SK-N-SH (cell line): Measurements from ENCODE around the gene SPINK6. TPM values are rescaled to one million over a fixed set of nuclear protein-coding genes. Genes with fewer than 3 reads are reported as not detected.

Source experiments
- CTCF ChIA-PET: fragments of 300-600, 350-600 bp; formaldehyde crosslinking; extraction: SDS; loops from one replicate; lab custom pipeline; 2021; lab: Yijun Ruan, JAX
- POLR2A ChIA-PET: fragments of 350-600 bp; sonication (Branson Sonifier 250); formaldehyde crosslinking; extraction: SDS; loops from one replicate; lab custom pipeline; 2020; ENCODE audit warnings: antibody characterized with exemption, inconsistent platforms; lab: Yijun Ruan, JAX
- DNase-seq: peaks from one replicate; pipeline ENCODE4 v3.0.0; 2012
- H2AFZ ChIP-seq: fragments of 200-600 bp; sonication (generic); 2 replicates; pipeline ENCODE4 v1.8.1; 2016; ENCODE audit warnings: antibody characterized with exemption, mild to moderate bottlenecking, low read depth
- H3F3A ChIP-seq: fragments of 200-600 bp; sonication (generic); replicated peaks from 2 replicates; pipeline ENCODE3; 2016; ENCODE audit warnings: antibody characterized with exemption, mild to moderate bottlenecking; ENCODE audit not compliant: insufficient read depth
- H3K27ac ChIP-seq, 2 experiments: fragments of 200-500 bp in 1 of 2; fragments of 200-600 bp in 1 of 2; sonication (Bioruptor generic) in 1 of 2; sonication (generic), shearing (Covaris generic) in 1 of 2; 2 replicates each; pipeline versions ENCODE4 v1.5.1 to v1.6.1; 2014 to 2016; ENCODE audit warnings: low read depth in 2 of 2, inconsistent platforms in 1 of 2, low read length in 1 of 2, mild to moderate bottlenecking in 1 of 2, mixed read lengths in 1 of 2
- H3K27me3 ChIP-seq: fragments of 200-600 bp; sonication (generic), shearing (Covaris generic); 2 replicates; pipeline ENCODE4 v1.6.1; 2016; ENCODE audit warnings: mixed run types; ENCODE audit not compliant: insufficient read depth
- H3K36me3 ChIP-seq, 2 experiments: fragments of 200-500 bp in 1 of 2; fragments of 200-600 bp in 1 of 2; sonication (Bioruptor generic) in 1 of 2; sonication (generic) in 1 of 2; replicated peaks in 1 of 2; 2 replicates each; pipeline versions ENCODE3 to v1.5.1; 2014 to 2016; ENCODE audit warnings: low read length in 1 of 2, mild to moderate bottlenecking in 1 of 2; ENCODE audit not compliant: insufficient read depth in 2 of 2, control insufficient read depth in 1 of 2
- H3K4me1 ChIP-seq, 2 experiments: fragments of 200-500 bp in 1 of 2; fragments of 200-600 bp in 1 of 2; sonication (Bioruptor generic) in 1 of 2; sonication (generic), shearing (Covaris generic) in 1 of 2; 2 replicates each; pipeline versions ENCODE4 v1.5.1 to v1.6.1; 2014 to 2016; ENCODE audit warnings: low read depth in 1 of 2, low read length in 1 of 2, mixed run types in 1 of 2; ENCODE audit not compliant: insufficient read depth in 2 of 2, control insufficient read depth in 1 of 2
- H3K4me2 ChIP-seq: fragments of 200-600 bp; sonication (generic), shearing (Covaris generic); 2 replicates; pipeline ENCODE4 v1.6.1; 2017; ENCODE audit warnings: mixed run types
- H3K4me3 ChIP-seq, 2 experiments: fragments of 200-500 bp in 1 of 2; fragments of 200-600 bp in 1 of 2; sonication (Bioruptor generic) in 1 of 2; sonication (generic), shearing (Covaris generic) in 1 of 2; 2 replicates each; pipeline versions ENCODE4 v1.5.1 to v1.8.1; 2014 to 2016; ENCODE audit warnings: low read depth in 2 of 2, inconsistent platforms in 1 of 2, low read length in 1 of 2, mild to moderate bottlenecking in 1 of 2, mixed read lengths in 1 of 2, moderate library complexity in 1 of 2
- H3K79me2 ChIP-seq: fragments of 200-600 bp; sonication (generic); 2 replicates; pipeline ENCODE4 v1.8.1; 2017; ENCODE audit warnings: mild to moderate bottlenecking; ENCODE audit not compliant: insufficient read depth
- H3K9ac ChIP-seq: fragments of 200-600 bp; sonication (generic); 2 replicates; pipeline ENCODE4 v1.6.1; 2017; ENCODE audit warnings: mixed run types
- H3K9me2 ChIP-seq: fragments of 200-600 bp; sonication (generic); 2 replicates; pipeline ENCODE4 v1.6.1; 2017; ENCODE audit warnings: mixed run types
- H3K9me3 ChIP-seq: fragments of 200-600 bp; sonication (generic); 2 replicates; pipeline ENCODE4 v1.6.1; 2017; ENCODE audit warnings: mixed run types, mild to moderate bottlenecking, moderate library complexity
- H4K20me1 ChIP-seq: fragments of 200-600 bp; sonication (generic); 2 replicates; pipeline ENCODE4 v1.6.1; 2017; ENCODE audit warnings: mild to moderate bottlenecking, mixed run types; ENCODE audit not compliant: insufficient read depth
- CHD2 ChIP-seq: fragments of 150-350 bp; IDR thresholded peaks from 2 replicates; pipeline ENCODE4 v1.6.1; 2018; ENCODE audit warnings: low read length; ENCODE audit not compliant: partially characterized antibody
- CTCF ChIP-seq: fragments of 200-600 bp; sonication (generic); IDR thresholded peaks from 2 replicates; pipeline ENCODE4 v1.6.1; 2017; ENCODE audit warnings: antibody characterized with exemption, mild to moderate bottlenecking, moderate library complexity
- EP300 ChIP-seq, 2 experiments: IDR thresholded peaks; 2 replicates each; pipeline versions ENCODE4 v1.4.0 to v1.6.1; 2012; ENCODE audit warnings: borderline replicate concordance in 1 of 2, low read depth in 1 of 2, low read length in 1 of 2
- GABPA ChIP-seq: IDR thresholded peaks from 2 replicates; pipeline ENCODE4 v1.4.0; 2012; ENCODE audit warnings: low read depth, mild to moderate bottlenecking
- GATA2 ChIP-seq: sonication (generic); formaldehyde crosslinking; IDR thresholded peaks from 2 replicates; pipeline ENCODE4 v1.5.0; 2020; ENCODE audit warnings: mild to moderate bottlenecking, missing genetic modification reagents
- MEF2A ChIP-seq: IDR thresholded peaks from 2 replicates; pipeline ENCODE4 v1.4.0; 2012; ENCODE audit warnings: low read depth, borderline replicate concordance
- PBX3 ChIP-seq: IDR thresholded peaks from 2 replicates; pipeline ENCODE4; 2012
- POLR2AphosphoS5 ChIP-seq: IDR thresholded peaks from 2 replicates; pipeline ENCODE4 v1.6.1; 2012; ENCODE audit warnings: low read depth, low read length
- RAD21 ChIP-seq: IDR thresholded peaks from 2 replicates; pipeline ENCODE4 v1.6.1; 2012; ENCODE audit warnings: mild to moderate bottlenecking, low read length
- RFX5 ChIP-seq: IDR thresholded peaks from 2 replicates; pipeline ENCODE4 v1.6.1; 2012; ENCODE audit warnings: mild to moderate bottlenecking, improper control_type of control experiment, low read length
- SMC3 ChIP-seq: IDR thresholded peaks from 2 replicates; pipeline ENCODE4 v1.6.1; 2012; ENCODE audit warnings: low read depth, low read length, improper control_type of control experiment
- TAF1 ChIP-seq: IDR thresholded peaks from 2 replicates; pipeline ENCODE4 v1.6.1; 2012; ENCODE audit warnings: low read depth, mild to moderate bottlenecking, low read length, moderate library complexity, borderline replicate concordance
- USF2 ChIP-seq: fragments of 150-350 bp; IDR thresholded peaks from 2 replicates; pipeline ENCODE4 v1.6.1; 2017; ENCODE audit warnings: antibody characterized with exemption, low read length, low read depth, borderline replicate concordance
- WGBS: methylation state at CpG from one replicate; pipeline ENCODE4 v1.1.6; 2017; ENCODE audit warnings: low lambda C conversion rate; 5-methylcytosine and 5-hydroxymethylcytosine counted together
- polyA plus RNA-seq, 3 experiments: library from polyadenylated mRNA; depleted of rRNA; stranded (reverse); fragments of >200 nt; gene quantifications; 2 replicates each; pipeline ENCODE4 v1.2.3, GENCODE V29; 2012
- TF ChIP-seq, protein P1 (sequence below): IDR thresholded peaks from 2 replicates; pipeline ENCODE4 v1.4.0; 2012; ENCODE audit warnings: low read depth, borderline replicate concordance
- TF ChIP-seq, protein P2 (sequence below): fragments of 150-350 bp; IDR thresholded peaks from 2 replicates; pipeline ENCODE4 v1.6.1; 2016; ENCODE audit warnings: mild to moderate bottlenecking, low read depth, low read length
- TF ChIP-seq, protein P3 (sequence below): IDR thresholded peaks from 2 replicates; pipeline ENCODE4 v1.4.0; 2012; ENCODE audit warnings: low read depth, borderline replicate concordance

The SPINK6 gene
- polyA plus RNA-seq, 1 of the 3 experiments (the other 2 are of a cell fraction) = not detected

DNA sequence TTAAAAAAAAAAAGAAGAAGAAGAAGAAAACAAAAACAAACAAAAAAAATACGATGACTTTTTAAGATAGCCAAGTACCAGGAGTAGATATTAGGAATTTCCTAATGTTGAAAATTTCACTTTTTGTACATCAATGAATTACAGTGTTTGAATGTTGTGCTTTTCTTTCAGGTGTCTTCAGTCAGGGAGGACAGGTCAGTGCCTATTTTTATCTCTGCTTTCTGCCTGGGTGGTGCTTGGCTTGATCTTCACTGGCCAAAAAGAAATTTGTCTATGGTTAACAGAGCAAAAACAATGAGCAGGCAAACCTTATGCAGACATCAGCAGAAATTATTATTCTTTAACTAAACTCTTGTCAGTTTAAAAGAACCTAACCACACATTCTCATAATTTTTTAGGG, 3.0 kb downstream of the SPINK6 start:
- DNase-seq = no peak
- Histone ChIP-seq H3K36me3 (no peaks in the 10 kb centered on the region), H2AFZ (no peak overlapping the region), H3K27me3 (no peaks in the 10 kb centered on the region), H3F3A (no peaks in the 10 kb centered on the region), H3K4me2 (no peak overlapping the region), H3K79me2 (no peaks in the 10 kb centered on the region), H3K9ac (no peak overlapping the region), H3K27ac (no peak overlapping the region), H3K9me2 (no peaks in the 10 kb centered on the region), H3K4me3 (no peak overlapping the region), H3K9me3 (no peaks in the 10 kb centered on the region), H4K20me1 (no peaks in the 10 kb centered on the region), H3K4me1 (no peaks in the 10 kb centered on the region)
- WGBS = 9% methylated on average over 1 of the region's 1 CpG
- TF ChIP-seq CTCF = no peak
- no peak for TF ChIP-seq TAF1
- no peak for TF ChIP-seq PBX3
- TF ChIP-seq POLR2AphosphoS5 = no peak
- TF ChIP-seq EP300 (IDR thresholded peaks at IDR 0.05; ENCODE audit: borderline replicate concordance in 1 of 2, low read depth in 1 of 2, low read length in 1 of 2) = no peak
- TF ChIP-seq MEF2A = no peak
- TF ChIP-seq, protein P1, sequence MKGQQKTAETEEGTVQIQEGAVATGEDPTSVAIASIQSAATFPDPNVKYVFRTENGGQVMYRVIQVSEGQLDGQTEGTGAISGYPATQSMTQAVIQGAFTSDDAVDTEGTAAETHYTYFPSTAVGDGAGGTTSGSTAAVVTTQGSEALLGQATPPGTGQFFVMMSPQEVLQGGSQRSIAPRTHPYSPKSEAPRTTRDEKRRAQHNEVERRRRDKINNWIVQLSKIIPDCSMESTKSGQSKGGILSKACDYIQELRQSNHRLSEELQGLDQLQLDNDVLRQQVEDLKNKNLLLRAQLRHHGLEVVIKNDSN = no peak
- TF ChIP-seq USF2 = no peak
- TF ChIP-seq, protein P2, sequence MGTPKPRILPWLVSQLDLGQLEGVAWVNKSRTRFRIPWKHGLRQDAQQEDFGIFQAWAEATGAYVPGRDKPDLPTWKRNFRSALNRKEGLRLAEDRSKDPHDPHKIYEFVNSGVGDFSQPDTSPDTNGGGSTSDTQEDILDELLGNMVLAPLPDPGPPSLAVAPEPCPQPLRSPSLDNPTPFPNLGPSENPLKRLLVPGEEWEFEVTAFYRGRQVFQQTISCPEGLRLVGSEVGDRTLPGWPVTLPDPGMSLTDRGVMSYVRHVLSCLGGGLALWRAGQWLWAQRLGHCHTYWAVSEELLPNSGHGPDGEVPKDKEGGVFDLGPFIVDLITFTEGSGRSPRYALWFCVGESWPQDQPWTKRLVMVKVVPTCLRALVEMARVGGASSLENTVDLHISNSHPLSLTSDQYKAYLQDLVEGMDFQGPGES = no peak
- TF ChIP-seq GABPA = no peak
- TF ChIP-seq GATA2 (CRISPR knock-in tag) = no peak
- TF ChIP-seq RAD21 = no peak
- TF ChIP-seq, protein P3, sequence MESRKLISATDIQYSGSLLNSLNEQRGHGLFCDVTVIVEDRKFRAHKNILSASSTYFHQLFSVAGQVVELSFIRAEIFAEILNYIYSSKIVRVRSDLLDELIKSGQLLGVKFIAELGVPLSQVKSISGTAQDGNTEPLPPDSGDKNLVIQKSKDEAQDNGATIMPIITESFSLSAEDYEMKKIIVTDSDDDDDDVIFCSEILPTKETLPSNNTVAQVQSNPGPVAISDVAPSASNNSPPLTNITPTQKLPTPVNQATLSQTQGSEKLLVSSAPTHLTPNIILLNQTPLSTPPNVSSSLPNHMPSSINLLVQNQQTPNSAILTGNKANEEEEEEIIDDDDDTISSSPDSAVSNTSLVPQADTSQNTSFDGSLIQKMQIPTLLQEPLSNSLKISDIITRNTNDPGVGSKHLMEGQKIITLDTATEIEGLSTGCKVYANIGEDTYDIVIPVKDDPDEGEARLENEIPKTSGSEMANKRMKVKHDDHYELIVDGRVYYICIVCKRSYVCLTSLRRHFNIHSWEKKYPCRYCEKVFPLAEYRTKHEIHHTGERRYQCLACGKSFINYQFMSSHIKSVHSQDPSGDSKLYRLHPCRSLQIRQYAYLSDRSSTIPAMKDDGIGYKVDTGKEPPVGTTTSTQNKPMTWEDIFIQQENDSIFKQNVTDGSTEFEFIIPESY = no peak
- TF ChIP-seq CHD2 = no peak
- TF ChIP-seq RFX5 = no peak
- TF ChIP-seq SMC3 = no peak
- CTCF ChIA-PET = no interaction called here
- POLR2A ChIA-PET = no interaction called here
